ENCODE measurements around the gene NAA15.

- no peak for TF ChIP-seq EZH2 (IDR thresholded peaks at IDR 0.05; ENCODE audit: insufficient read depth, poor library complexity, severe bottlenecking)
- no peak for TF ChIP-seq EZH2phosphoT487 (IDR thresholded peaks at IDR 0.05; ENCODE audit: insufficient read depth, low read depth)
Measured at GRCh38 chr4:139367421-139368090, 66.3 kb downstream of the NAA15 start.
